HG03571 (cell line): Measurements from ENCODE around the gene KAT2A.

Experiments
- ATAC-seq: cut with Tn5 transposase; IDR thresholded peaks from one replicate; pipeline ENCODE4 v1.9.1; 2021; ENCODE audit not compliant: unreplicated experiment

KAT2A gene

DNA sequence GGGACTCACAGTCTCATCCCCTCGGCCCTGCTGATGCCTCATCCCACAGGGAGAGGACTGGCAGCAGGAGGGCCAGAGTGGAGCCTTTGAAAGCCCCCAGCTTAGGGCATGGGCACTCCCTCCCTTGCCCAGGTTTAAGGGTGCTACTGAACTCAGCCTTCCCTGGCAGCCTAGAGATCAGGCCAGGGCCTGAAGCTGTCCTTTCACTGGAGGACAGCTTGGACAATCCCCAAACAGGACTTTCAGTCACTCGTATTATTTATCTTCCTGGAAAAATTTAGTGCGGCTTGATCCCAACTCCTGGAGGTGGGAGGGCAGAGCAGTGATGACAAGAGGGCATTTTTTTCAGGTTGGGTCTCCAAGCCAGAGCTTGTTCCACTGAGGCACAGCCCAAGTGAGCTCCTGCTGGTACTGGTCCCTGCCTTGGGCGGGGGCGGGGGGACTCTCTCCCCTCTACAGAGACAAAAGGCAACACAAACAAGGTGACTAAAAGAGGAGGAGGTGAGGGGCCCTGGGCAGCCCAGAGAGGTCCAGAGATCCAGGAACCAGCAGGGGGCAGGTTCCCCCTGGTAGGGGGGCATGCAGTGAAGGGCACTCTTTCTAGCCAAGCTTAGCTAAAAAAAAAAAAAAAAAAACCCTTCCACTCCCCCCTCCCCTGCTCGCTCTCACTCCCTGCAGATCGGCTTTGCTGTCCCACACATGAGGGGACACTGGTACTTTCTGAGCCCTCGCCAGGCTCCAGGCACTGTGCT, 24.6 kb downstream of the KAT2A start:
- ATAC-seq, result no peak

DNA sequence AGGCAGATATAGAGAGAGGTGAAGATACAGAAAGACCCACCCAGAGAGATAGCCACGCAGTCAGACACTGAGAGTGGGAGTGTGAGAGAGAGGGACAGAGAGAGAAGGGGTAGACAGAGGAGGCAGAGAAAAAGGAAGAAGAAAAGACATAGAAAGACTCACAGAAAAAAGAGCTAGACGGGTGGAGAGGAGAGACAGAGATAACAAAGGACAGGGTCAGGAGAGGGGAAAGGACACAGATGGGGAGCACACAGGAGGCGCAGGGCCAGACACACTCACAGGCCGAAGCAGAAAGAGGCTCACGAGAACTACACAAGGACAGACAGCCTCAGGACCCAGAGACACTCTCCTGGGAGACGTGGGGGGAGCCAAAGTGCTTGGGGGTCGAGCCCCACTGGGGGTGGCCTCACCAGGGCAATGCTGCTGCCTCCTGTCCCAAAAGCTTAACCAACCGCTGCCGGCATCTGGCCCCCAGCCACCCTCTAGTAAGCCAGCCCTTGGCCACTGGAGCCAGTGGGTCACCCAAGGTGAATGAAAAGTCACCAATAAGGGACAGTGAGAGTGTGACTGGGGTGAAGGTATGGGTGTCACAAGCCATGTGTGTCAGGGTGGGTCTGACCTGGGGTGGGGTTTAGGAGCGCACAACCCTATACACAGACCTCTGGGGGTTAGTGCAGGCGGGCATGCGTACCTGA, 26.6 kb downstream of the KAT2A start:
- ATAC-seq, result no peak

DNA sequence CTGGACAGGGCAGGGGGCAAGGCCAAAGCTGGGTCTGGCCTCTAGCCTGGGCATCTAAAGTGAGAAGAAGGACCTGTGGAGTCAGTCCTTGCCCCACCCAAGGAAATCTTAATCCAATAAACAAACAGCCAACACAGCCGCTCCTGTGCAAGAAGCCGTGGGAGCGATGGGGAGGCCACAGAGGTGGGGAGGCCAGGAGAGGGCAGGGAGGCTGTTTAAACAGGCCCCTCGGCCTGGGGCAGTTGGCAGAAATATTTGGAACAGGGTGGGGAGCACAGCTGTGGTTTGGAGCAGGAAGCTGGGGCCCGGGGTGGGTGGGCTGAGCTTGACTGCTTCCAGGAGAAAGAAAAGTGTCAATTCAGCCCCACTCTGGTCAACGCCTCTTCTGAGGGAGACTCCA, 28.2 kb downstream of the KAT2A start:
- ATAC-seq, result no peak

DNA sequence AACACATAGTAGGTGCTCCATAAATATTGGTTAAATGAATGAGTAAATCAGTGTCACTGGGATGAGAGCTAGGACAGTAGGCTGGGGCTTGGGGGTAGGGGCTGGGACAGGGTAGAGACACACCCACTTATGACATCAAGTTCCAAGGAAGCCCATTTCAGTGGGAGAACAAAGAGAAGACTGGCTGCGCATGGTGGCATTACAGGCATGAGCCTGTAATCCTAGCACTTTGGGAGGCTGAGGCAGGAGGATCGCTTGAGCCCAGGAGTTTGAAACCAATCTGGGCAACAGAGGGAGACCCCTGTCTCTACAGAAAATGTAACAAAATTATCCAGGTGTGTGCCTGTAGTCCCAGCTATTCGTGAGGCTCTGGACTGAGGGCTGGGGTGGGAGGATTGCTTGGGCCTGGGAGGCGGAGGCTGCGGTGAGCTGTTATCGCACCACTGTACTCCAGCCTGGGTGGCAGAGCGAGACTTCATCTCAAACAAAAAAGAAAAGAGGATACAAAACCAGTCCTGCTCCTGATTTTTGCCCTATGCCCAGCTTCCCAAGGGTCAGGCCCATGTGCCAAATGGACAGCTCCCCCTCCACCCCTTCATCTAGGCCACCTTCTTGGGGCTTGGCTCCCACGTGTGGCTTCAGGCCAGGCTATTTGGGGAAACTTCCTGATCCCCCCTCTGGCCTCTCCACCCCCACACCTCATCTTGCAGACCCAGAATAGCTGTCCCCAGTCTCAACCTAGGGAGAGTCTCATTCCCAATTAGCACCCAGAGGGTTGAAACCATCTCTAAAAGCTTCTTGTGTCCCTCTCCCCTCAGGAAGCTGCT, 30.0 kb downstream of the KAT2A start:
- ATAC-seq, result no peak

DNA sequence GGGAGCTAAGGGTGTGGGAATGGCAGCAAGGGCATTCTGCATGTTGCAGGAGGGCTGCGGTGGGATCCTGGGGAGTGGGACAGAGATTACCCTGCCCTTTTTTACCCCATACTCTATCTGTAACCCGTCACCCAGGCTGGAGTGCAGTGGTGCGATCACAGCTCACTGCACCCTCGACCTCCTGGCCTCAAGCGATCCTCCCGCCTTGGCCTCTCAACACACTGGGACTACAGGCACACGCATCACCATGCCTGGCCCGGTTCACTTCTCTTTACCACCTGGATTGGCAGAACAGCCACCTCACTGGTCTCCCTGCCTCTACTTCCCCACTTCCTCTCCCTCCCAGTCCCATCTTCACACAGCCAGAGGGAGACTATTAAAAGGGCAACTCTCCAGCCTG, 32.4 kb downstream of the KAT2A start:
- ATAC-seq, result no peak

DNA sequence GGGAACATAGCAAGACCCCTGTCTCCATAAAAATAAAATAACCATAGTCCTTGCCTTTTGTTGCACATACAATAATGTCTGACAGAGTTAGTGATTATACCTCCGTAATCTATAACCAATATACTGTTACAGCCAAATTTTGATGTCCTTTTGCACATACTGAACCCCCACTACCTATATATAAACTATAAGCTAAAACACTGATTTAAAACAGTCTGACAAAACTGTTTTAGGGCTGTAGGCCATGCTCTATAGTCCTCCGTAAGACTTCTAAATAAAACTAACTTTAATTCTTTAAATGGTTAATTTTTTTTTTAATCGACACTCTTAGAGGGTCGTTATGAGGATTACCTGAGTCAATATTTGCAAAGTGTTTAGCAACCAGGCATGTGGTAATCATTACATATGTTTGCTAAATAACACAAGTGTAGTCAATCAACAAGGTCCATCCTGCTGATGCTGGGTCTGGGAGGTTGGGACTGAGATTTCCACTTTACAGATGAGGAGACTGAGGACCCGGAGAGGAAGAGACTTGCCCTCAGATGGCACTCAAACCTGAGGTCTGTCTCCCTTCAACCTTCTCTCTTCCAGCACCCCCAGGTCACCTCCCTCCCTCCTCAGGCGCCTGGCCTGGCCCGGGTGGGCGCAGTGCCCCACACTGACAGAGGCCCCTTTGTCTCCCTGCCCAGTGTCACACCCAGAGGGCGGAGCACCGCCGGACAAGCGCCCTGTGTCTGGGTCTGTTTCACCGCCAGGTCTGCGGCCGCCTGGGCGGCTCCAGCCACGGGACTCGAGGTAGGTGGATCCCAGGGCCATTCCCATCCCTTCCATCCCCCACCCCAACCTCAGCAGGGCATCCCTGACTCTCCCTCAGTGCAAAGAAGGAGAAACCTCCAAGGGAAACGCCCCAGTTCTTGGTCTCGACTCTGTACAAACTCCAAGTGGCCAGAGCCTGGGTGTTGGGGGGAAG, 33.1 kb downstream of the KAT2A start:
- no peak for ATAC-seq

DNA sequence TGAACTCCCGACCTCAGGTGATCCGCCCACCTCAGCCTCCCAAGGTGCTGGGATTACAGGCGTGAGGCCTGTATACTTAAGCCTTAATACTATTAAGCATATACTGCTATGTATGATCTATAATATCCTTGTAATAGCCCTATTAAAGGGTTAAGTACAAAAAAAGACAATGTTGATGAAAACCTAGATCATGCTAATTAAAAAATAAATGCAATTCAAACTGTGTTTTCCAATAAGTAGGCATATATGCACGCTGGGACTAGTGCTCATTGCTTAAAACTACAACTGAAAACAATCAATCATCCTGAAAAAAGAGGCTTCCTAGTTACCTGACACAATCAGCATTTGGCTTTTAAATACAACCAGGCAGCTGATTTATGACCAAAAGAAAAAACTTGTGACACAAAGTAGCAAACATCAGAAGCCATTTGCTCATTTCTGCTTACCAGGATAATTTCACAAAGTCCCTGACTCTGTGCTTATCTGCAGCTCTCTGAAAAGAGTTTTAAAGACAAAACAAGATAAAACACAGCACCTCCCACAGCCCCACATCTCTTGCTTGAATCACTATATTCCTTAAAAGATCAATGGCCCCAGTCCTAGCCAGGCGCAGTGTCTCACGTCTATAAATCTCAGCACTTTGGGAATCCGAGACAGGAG, 34.0 kb downstream of the KAT2A start:
- ATAC-seq, result no peak

DNA sequence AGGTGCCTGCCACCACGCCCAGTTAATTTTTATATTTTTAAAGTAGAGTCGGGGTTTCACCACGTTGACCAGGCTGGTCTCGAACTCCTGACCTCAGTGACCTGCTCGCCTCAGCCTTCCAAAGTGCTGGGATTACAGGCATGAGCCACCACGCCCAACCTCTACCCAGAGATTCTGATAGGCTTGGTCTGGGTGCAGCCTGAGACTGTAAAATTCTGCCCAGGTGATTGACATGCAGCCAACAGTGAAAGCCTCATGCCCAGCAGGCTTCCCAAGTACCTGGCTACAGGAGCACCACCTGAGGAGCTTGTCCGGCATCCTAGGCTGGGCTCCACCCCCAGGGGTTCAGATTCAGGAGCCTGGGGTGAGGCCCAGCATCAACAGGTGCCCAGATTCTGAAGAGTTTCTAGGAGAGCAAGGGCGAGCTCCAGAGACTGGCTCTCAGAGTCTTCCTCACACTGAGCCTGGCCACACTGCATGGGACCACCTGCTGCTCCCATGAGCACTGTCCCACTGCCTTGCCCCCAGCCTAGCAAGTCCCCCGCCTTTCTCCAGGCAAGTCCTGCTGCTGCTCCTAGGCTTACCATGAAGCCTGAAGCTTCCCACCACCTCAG, 39.5 kb downstream of the KAT2A start:
- no peak for ATAC-seq

DNA sequence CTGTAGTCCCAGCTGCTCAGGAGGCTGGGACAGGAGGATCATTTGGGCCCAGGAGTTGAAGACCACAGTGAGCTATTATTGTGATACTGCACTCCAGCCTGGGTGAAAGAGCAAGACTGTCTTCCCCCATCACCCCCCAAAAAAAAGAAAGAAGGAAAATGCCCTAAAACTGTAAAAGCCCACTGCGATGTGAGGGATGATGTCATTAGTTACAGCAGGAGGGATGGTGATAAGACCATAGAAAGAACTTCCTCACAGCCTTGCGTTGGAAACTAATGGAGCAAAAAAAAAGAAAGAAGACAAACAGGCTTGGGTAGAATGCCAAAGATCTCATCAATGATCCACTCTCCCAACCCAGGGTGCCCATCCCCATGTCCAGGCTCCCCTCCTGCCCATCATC, 41.6 kb downstream of the KAT2A start:
- no peak for ATAC-seq

DNA sequence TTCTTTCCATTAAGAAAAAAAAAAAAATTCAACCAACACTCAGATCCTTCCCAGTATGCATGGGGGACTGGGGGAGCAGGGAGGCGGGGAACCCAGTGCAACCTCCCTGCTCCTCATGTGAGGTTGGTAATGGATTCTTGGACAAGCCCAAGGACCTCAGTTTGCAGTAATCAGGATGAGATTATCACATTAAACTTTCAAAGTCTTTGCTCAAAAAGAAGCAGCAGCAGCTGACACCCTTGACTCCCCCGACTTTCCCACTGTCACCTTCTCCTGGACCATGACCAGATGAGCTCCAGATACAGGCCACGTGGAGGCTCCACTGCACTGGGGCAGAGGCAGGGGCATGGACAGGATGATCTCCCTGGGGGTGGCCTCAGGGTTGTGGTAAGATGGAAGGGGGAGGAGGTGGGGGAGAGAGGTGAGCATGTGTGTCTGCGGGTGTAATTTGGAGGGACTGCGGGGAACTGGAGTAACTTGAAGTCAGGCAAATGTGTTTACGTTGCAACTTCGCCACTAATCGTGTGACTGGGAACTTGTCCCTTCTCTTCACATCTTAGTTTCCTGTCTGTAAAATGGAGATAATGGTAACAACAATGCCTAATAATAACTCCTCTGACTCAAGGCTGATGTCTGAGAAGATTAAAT, 42.6 kb downstream of the KAT2A start:
- ATAC-seq, result no peak

DNA sequence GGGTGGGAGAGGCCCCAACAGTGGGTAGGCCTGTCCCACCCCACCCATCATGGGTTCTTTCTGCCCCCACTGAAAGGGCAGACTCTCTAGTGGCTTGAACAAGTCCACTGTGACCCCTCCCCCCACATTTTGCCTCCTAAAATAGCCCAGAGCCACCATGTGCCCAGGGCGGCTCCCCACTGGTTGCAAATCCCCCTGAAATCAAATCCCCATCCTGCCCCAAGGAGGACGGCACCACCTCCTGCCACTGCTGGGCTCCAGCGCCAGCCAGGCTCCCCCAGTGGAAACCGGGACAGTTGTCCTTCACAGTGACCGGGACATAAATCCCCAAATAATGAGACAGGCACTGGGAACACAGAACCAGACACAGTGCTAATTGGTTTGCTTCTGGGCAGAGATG, 43.4 kb downstream of the KAT2A start:
- no peak for ATAC-seq

DNA sequence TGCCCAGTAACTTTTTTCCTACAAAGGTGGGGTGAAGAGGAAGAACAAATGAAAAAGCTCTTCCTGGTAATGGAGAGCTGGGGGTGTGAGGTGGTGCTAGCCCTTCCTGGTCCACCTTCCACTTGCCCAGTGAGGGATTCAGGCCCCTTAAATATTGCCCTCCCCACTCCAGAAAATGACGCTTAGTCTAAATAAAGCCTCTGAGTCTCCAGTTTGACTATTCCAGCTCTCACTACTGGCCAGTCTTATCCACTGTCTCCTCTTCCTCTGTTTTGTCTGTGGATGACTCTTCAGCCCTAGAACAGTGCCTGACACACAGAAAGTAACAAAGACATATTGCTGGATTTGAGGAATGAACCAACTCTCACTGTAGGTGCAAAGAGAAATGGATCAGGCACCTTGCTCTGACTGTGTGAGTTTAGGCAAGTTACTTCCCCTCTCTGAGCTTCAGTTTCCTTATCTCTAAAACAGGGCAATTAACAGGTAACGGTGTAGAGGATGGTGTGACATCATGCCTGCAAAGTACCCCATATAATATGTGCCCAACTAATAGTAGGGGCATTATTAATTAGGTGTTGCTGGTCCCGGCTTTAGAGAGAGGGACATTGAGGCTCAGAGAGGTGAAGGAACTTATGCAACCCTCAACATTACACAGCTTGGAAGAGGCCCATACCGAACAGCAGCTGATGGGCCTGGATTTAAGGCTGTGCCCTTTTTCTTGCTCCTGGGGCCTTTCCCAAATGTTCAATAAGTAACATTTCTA, 44.2 kb downstream of the KAT2A start:
- ATAC-seq, result no peak

DNA sequence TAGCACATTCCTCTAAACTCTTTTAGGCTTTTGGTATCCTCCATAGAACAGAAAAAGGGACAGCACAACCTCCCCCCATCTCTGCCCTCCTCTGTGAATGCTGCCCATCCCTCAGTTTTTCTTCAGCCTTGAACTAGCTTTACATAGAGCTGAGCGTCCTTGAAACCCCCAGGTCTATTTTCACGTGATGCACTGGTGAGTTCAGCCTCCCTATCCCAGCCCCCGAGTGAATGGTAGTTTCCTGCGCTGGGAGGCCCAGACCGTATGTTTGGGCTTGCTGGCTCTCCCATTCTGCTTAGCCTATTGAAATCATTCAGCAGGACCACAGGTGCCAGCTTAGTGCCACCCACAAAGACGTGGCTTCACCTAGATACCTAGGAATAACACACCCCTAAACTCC, 45.4 kb downstream of the KAT2A start:
- ATAC-seq, result no peak

DNA sequence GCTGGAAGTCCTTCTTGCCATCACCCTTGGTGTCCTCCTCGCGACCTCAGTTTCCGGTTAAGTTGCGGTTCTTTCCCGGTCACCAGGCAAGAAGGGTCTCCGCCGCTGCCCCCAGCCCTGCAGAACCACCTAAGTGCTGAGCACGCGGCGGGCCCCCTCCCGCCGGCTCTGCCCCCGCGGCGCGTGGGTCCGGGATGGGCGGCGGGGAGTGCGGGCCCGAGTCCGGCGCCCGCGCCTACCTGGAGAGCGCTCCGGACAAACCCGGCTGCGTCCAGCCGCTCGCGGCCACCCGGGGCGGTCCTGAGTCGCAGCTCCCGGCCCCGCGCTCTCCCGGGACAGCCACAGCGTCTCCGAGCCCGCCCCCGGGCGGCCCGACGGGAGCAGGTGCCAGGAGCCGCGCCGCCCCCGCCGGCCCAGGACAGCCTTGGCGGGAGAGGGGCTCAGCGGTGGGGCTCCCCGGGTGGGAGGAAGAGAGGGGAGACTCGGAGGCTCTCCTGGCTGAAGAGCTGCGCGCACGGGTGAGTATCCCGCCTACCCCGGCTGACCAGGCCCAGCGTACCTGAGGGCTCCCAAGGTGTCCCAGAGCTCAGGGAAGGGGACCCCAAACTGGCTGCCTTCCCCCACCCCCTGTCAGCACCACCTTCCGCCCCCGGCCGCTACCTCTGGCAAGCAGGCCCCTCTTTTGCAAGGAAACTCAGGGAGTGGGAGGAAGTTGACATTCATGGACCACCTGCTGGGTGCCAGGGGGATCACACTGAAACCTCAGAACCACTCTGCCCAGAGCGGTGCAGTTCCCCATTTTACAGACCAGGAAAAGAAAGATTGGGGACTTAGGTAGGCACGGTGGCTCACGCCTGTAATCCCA, 48.6 kb downstream of the KAT2A start:
- ATAC-seq, result no peak

DNA sequence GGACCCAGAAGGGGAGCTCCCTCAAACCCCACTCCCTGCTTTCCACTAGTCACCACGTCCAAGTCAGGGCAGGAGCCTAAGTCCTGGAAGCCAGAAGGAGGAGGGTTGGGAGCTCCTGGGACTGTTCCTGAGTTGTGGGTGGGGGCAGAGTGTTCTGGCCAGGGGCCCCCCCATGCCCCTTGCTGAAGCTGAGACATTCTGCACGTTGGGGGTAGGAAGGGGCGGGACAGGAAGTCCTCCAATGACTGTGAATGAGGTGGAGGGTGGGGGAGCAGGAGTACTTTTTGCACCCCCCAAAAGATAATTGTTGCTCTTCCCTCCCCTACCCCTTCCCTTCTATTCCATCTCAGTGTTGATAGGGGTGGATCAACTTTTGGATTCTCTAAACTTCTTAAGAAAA, 49.4 kb downstream of the KAT2A start:
- ATAC-seq, result no peak

DNA sequence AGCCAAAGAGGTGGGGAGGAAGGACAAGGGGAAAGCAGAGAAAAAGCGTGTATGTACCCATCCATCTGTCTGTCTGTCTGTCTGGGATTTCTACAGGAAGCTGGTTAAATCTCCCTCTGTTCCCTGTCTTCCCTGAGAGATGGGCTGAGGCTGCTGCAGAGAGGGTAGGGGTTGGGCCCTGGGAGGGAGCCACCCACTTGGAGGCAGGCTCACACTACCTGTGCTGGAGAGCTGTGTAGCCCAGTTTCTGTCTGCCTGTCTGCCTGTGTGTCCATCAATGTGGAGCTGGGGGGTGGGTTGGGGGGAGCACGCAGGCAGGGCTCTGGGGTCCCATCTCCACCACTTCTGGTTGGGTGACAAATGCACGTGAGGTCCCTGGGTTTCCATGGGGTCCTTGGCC, 52.2 kb downstream of the KAT2A start:
- ATAC-seq, result no peak

DNA sequence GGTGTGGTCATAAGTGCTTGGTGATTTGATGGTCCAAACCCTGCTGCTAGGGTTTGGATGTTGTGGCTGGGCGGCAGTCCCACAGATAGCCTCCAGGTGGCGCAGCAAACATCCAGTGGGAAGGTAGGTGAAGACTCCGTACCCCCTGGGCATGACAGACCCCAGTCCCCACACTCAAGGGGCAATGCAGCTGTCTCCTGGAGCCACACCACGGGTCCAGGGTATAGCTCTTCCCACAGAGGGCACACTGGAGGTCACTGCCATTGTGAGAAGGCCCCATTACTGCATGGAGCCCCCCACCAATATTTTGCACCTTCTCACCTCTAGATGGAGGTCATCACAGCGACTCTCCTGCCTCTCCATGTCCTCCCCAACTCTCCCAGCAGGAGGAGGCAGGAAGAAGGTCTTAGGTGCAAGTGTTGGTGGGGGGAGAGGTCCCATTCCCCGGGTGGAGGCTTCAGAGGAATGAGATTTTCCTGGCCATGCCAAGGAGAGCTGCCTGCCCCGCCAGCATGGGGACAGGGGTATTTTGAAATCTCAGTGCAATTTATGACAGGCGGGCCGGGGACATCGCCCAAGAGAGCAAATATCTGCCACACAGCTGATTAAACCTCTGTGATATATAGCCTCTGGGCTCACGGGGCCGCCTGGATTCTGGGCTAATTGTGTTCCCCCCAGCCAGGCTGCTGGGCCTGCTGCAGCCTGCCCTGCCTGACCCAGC, 53.6 kb downstream of the KAT2A start:
- ATAC-seq, result no peak
